Pulmonary artery endothelial cell (primary cell): Measurements from ENCODE around the gene C1QTNF1. TPM values are rescaled to one million over a fixed set of nuclear protein-coding genes. Genes with fewer than 3 reads are reported as not detected.

ENCODE experiments used
- DNase-seq: peaks from one replicate; pipeline ENCODE4 v3.0.0-alpha.2; 2011; ENCODE audit warnings: low read depth, low spot score
- total RNA-seq: library from RNA; depleted of rRNA; stranded (reverse); fragments of >200 nt; gene quantifications from 2 replicates; pipeline ENCODE4 v1.2.3, GENCODE V29; 2014

The C1QTNF1 gene
- total RNA-seq, 1 donor from 2014 or later: 10.7 TPM

DNA sequence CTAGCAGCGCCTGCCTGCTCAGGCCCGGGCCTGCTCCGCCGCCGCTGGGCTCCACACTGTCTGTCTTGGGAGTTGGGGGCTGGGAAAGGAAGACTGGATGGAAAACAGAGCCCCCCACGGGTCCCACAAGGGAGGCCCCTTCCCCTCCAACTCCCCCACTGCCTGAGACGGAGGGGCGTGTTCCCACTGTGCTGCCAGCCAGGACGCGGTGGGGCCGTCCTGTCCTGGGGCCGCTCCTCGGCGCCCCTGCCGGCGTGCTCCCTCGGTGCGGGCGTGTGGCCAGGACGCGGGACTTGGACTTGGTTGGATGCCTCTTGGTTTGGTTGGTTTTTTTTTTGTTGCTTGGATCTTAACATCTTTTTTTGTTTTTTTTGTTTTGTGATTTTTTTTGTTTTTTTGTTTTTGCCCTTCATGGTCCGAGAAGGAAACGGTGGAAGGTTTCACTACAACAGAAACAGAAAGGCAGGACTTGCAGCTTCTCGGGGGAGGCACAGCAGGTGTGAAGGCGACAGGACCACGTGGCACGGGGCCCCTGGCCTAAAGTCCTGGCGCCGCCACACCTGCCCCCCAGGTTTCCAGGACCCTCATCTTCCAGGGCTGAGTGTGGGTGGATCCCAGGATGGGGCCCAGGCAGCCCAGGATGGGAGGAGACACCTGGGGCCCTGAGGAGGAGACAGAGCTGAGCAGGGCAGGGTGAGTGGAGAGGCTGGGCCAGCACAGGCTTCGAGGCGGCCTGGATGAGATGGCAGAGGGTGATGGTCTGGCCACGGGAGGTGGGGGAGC, 66.7 kb downstream of the C1QTNF1 start:
- DNase-seq: no peak

DNA sequence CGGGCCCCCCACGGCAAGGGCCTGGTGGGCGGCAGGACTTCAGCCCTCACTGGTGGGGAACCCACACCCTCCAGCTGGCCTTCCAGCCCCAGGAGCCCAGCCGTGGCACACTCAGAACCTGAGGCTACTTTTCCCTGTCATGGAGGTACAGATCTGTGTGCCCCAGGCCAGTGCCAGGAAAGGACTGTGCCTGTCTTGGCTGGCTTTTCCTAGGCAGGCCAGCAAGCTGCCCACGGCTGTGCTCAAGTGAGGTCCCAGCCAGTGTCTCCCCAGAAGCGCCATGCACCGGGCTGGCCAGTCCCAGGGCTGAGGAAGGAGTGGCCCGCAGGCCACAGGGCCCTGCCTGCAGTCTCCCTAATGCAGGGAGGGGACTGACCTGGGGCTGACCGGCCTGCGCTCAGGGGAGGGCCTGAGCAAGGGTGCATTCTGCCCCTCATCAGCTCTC, 67.3 kb downstream of the C1QTNF1 start:
- DNase-seq: no peak

DNA sequence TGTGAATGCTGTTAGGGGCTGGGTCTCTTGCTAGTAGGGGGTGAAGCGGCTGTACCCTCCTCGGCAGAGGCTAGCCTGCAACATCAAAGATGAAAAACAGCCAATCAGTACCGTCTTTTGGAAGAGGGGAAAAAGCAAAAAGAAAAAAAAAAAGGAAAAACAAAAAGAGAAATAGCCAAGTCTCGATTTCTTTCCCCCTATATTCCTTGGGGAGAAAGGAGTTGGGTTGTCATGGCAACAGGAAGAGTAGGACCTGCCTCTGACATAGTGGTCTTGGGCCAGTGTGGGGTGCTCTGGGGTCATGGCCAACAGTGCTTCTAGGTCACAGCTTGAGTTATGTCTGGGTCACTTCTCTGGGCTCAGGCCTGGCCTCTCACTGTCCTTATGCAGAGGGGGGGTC, 68.6 kb downstream of the C1QTNF1 start:
- no peak for DNase-seq

DNA sequence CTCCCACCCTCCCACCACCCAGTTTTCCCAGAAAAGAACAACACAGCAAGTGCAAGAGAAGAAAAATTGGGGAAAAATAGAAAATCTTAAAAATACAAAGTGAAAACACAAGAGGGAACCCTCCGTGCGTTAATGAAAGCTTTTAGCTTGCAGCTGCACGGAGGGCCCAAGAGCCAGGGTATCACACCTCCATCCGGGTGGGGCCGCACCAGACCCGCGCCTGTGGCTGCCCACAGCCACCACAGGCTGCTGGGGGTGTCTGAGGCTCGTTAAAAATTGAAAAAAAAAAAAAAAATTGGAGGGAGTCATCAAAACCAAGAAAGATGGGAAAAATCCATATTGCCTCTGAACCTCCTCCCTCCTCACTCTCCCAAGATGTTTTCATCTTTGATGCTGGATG, 69.3 kb downstream of the C1QTNF1 start:
- DNase-seq: no peak

DNA sequence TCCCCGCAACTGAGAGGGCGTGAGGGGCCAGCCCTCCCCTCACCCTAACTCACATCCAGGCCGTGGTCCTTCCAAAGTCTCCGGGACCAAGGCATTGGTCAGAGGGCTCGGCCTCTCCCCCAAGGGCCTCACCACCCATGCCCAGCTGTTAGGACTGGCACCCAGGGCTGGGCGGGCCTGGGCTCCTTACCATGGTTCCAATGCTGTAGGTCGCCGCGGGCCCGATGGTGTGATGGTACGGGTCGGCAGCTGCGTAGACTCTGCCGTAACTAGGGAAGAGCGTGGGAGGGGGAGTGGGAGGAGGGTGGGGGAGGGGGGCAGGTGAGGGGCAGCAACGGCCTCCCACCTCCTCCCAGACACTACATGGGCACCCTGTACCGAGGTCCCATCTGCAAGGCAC, 70.3 kb downstream of the C1QTNF1 start:
- no peak for DNase-seq

DNA sequence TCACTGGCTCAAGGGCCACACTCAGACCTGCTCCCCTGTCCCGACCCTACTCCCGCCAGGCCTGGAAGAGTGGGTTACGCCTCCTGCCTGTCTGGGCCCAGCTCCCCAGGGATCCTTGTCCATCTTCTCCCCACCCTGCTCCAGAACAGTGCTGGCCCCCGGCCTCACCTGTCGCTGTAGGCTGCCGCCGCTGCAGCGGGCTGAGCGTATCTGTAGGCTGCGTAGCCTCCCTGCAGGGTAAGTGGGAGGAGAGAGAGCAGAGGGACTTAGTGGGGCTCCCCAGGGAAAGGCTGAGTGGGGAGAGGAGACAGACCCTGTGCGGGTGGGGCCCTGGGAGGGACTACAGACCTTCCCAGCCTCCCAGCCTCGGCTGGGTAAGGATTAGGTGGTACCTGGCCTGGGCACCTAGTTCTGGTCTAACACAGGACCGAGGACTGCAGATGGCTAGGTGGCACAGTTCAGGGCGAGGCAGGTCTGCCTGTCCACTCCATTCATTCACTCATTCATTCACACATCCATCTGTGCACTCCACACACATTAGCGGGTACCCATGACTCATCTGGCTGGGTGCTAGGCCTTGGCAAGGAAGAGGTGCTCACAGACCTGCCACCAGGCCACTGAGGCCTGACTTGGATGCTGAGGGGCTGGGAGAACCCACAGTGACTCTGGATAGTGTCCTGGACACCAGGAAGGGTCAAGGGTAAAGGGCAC, 71.5 kb downstream of the C1QTNF1 start:
- DNase-seq: no peak

DNA sequence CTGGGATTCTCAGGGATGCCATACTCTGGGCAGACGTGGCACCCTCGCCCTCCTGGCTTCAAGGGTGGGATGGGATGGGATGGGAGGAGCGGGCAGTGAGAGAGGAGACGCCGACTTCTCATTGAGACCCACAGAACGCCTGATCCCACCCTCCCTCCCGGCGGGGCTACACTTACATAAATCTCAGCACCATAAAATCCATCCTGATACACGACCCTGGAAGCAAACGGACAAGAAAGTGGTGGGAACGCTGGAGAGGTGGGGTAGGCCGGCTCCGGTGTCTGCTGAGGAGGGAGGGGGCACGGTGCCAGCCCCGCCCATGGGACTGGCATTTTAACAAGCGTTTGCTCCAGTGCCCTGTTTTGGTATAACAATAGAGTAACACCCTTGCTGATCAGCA, 72.5 kb downstream of the C1QTNF1 start:
- DNase-seq: no peak

DNA sequence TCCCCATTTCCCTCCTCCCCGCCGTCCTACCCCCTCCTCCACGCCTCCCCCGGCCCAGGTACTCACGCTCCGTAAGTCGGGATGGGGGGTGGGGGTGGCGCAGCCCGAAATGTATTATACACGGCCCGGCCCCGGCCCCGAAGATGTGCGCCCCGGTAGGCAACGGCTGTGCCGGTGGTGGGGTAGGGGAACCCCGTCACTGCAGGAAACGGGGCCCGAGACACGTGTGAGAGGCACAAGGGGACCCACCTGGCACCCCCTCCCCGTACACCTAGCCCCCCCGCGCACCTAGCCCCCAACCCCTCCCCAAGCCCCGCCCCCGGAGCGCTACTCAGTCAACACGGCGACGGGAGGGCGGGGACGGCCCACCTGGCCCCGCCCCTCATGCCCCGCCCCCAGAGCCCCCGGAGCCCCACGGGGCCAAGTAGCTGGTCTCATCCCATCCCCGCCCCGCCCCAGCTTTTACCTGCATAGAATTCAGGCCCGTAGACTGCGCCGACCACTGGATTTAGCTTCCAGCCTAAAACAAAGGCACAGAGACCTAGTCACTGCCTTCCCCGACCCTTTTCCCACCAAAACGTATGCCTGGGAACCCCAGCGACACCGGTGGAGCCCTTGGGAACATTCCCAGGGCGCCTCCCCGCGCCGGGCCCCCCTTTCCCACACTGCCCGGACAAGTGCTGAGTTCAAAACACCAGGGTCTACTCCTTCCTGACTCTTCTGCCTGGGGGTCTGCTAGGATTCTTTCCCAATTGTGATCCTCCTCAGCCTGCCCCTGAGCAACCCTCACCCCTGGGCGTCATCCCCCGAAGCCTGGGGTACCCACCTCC, 73.5 kb downstream of the C1QTNF1 start:
- DNase-seq: no peak

DNA sequence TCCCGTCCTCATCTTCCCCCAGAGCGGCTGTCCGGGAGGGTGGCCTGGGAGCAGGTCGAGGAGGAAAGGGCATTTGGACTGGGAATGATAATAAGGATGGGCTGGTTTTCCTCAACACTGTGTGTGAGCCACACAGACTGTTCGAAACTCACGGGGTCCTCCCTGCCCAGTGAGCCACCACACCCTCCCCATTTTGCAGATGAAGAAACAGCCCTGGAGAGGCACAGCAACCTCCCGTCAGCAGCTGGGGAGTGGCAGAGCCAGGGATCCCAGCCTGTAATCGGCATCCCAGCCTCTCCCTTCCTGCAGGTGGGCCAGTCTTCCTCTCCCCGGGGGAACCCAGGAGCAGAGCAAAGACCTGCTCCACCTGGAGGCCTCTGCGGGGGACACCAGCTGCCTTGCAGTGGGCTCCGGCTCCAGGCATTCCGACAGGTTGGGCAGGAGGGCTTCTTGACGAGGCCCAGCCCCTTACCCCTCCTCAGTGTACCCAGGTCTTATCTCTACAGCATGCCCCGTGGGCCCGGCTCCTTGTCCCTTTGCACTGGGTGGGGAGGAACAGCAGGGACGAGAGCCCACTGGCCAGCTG, 74.4 kb downstream of the C1QTNF1 start:
- DNase-seq: no peak

Other genes starting within 250 kb of the C1QTNF1 start
- gene CYTH1, start 241.9 kb upstream of the C1QTNF1 start, total RNA-seq: 44.1 and 53.9 TPM in 2 replicates
- gene USP36, start 183.4 kb upstream of the C1QTNF1 start, total RNA-seq: 18.9 and 19.1 TPM in 2 replicates
- gene CEP295NL, start 121.0 kb upstream of the C1QTNF1 start, total RNA-seq: 0.73 and 1.3 TPM in 2 replicates
- gene TIMP2, start 98.8 kb upstream of the C1QTNF1 start, total RNA-seq: 34.1 and 39.5 TPM in 2 replicates
- gene LGALS3BP, start 44.2 kb upstream of the C1QTNF1 start, total RNA-seq: 2.3 and 4.1 TPM in 2 replicates
- gene CANT1, start 14.4 kb upstream of the C1QTNF1 start, total RNA-seq: 54.4 and 105 TPM in 2 replicates
- gene ENGASE, start 50.7 kb downstream of the C1QTNF1 start, total RNA-seq: 11.2 and 16.9 TPM in 2 replicates